K562 (cell line): ENCODE results near the gene LDB2. TPM values are rescaled to one million over a fixed set of nuclear protein-coding genes. Genes with fewer than 3 reads are reported as not detected.

ENCODE experiments used
- ATF3 ChIP-seq, 2 experiments: fragments of 450-650 bp in 1 of 2; sonication (generic) in 1 of 2; formaldehyde crosslinking in 1 of 2; IDR thresholded peaks in 1 of 2; conservative IDR thresholded peaks in 1 of 2; 2 replicates each; pipeline versions ENCODE4 v1.6.1 to v1.8.1; 2016 to 2023; ENCODE audit warnings: mild to moderate bottlenecking in 2 of 2, moderate library complexity in 2 of 2, inconsistent platforms in 1 of 2, missing genetic modification reagents in 1 of 2
- HNRNPK ChIP-seq: fragments of 200-400 bp; formaldehyde crosslinking; IDR thresholded peaks from one replicate; pipeline ENCODE4 v1.6.1; 2018; ENCODE audit warnings: mild to moderate bottlenecking, low read depth, low read length; ENCODE audit not compliant: poor library complexity, severe bottlenecking
- ZBTB40 ChIP-seq, 2 experiments: fragments of 450-650 bp in 1 of 2; sonication (generic) in 1 of 2; formaldehyde crosslinking in 1 of 2; IDR thresholded peaks; 2 replicates each; pipeline versions ENCODE4 v1.7.1 to v1.9.0; 2016 to 2022; ENCODE audit warnings: inconsistent platforms in 1 of 2, mild to moderate bottlenecking in 1 of 2, missing genetic modification reagents in 1 of 2
- polyA plus RNA-seq, 8 experiments: library from polyadenylated mRNA; depleted of rRNA in 4 of 8; stranded (reverse) in 5 of 8; unstranded in 3 of 8; fragments of >200 nt; fragmentation: Nextera tagmentation in 2 of 8; fragmentation: Illumina TruSeq in 1 of 8; extraction: Ambion mirVana in 2 of 8; extraction: Trizol in 1 of 8; gene quantifications; 2 replicates each; pipeline versions ENCODE4 v1.2.1 to v1.2.3, GENCODE V29; 2011 to 2014; ENCODE audit warnings: inconsistent platforms in 1 of 8, missing spikeins in 1 of 8
- total RNA-seq, 7 experiments: library from RNA; depleted of rRNA in 6 of 7; stranded (reverse); fragments of >200 nt in 6 of 7; fragmentation: Illumina TruSeq in 2 of 7; extraction: Trizol in 2 of 7; gene quantifications; 2 replicates each; pipeline versions ENCODE4 v1.2.1 to v1.2.3, GENCODE V29; 2011 to 2021; ENCODE audit warnings: low replicate concordance in 1 of 7

The LDB2 gene
- total and polyA plus RNA-seq, 9 of the 15 experiments (the other 6 are each of a cell fraction or from before 2014, with no cell fraction given) = 0.10 to 0.20 TPM; not detected in 7

GRCh38 chr4:16524911-16525554 lies 373.4 kb downstream of the LDB2 start (continued):
- TF ChIP-seq ZBTB40 (IDR thresholded peaks at IDR 0.05) (no peak), ZBTB40 (CRISPR knock-in tag; IDR thresholded peaks at IDR 0.05) (no peak), HNRNPK (no peak), ATF3 (IDR thresholded peaks at IDR 0.05) (no peak), ATF3 (CRISPR knock-in tag; conservative IDR thresholded peaks at IDR 0.05) (no peak)
